HG03520 (cell line): ENCODE results near the gene RAD51B.

ENCODE experiments used
- ATAC-seq: cut with Tn5 transposase; IDR thresholded peaks from one replicate; pipeline ENCODE4 v1.9.1; 2021; ENCODE audit warnings: mild to moderate bottlenecking, moderate library complexity; ENCODE audit not compliant: unreplicated experiment

RAD51B gene

DNA sequence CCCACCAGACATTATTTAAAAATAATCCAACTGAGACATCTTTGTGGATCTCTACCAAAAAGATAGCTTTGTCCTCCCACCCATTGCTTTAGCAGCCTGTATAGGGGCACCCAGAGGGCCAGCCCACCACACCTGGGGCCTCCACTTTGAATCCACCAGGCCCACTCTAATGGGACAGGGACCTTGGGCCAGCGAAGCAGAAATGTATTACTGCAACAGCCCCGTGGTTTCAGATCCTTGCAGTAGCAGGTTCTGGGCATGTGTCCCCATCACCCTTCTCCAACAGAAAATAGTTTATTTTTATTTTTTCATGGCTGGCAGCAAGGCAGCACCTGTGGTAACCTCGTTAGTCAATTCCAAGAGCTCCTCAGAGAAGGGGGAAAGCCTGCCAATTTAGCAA, 754.9 kb downstream of the RAD51B start:
- ATAC-seq, result no peak

GRCh38 chr14:68574906-68575305, 755.3 kb downstream of the RAD51B start:
- no peak for ATAC-seq

DNA sequence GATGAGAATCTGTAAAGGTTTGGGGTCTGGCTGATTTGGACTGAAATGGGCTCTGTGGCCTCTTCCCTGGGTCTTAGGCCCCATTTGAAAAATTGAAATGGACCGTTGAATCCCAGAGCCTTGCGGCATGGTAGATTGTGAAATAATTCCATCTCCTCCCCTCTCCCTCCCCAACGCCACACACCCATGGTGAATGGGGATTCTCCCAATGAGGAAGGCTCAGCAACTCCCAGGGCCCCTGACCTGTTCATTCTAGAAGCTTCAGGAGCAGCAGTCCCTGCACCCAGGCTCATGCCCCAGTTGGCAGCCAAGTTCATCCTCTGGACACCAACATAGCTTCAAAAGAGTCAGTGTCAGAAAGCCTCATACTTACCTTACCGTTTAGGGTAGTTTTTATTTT, 755.8 kb downstream of the RAD51B start:
- no peak for ATAC-seq

DNA sequence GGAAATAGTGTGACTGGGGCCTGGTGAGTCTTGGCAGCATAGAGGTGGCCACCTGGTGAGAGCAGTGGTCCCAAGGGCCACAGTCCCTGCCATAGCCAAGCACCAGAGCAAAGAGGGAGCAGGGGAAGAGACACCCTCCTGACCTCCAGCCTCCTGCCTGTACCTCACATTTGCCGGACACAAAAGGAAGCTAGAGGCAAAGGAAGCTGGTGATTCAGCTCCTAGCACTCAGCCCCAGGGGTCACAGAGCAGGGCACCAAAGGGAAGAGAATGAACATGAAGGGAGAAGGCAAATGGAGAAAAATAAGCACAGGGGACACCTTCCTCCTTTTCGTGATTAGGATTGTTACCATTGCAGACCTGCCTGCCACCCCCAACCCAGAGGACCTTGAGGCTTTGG, 756.5 kb downstream of the RAD51B start:
- no peak for ATAC-seq

GRCh38 chr14:68576496-68577244, 757.1 kb downstream of the RAD51B start:
- ATAC-seq, result no peak

DNA sequence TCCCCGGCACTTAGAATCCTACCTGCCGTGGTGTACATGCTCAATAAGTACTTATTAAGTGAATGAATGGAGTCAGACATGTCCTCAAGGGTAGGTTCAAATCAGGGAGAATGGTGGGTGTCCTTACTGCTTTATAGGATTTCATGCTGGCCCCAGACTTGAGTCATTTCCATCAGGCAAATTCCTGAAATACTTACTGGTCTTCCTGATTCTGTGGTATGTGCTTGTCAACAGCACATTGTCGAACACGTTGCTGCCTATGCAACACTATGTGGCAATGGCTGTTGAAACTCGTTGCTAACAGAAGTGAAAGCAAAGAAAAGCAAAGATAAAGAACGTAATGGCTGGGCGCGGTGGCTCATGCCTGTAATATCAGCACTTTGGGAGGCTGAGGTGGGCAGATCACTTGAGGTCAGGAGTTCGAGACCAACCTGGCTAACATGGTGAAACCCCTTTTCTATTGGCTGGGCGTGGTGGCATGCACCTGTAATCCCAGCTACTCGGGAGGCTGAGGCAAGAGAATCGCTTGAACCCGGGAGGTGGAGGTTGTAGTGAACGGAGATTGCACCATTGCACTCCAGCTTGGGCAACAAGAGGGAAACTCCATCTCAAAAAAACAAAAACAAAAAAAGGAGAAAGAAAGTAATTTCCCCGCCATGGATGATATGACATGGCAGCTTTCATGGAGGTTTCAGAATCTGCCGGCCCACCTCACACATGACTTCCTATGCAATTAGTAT, 758.4 kb downstream of the RAD51B start:
- ATAC-seq, result no peak

DNA sequence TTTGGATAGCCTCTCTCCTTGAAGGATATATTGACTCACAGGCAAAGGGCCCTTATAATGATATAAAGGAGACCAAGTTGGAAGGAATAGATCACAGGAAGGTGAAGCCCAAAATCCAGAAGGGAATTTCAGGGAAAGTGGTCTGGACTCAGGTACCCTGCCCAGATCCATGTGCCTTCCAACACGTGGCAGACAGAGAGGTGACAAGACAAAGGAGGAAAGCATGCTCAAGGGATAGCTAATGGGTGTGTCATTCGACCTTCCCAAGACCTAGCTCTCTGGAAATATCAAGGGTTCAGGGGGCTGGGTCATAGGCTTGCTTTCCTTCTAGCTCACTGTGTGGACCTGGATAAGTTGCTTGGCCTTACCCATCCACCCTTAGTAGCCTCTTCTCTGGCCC, 759.0 kb downstream of the RAD51B start:
- no peak for ATAC-seq

- ATAC-seq, result no peak
Observed at GRCh38 chr14:68580096-68580645, 760.6 kb downstream of the RAD51B start.

DNA sequence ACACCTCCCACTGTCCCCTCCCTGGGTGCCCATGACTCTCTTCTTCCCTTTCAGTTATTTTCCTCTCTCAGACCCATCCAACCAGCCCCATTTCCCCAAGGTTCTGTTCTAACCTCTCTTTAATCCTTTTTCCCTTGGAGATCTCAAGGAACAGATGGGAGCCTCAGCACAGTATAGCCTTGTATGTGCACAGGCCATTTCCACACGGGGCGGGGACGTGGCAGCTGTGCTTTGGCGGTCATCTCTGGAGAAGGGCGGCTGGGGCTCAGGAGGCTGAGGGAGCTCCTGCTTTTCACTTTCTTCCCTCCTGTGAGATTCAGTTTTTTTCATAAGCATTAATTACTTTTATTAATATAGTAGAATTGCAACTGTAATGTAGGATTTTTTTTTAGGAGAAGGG, 761.1 kb downstream of the RAD51B start:
- ATAC-seq, result no peak

- ATAC-seq, result no peak
Observed at GRCh38 chr14:68583548-68584280, 764.1 kb downstream of the RAD51B start.

DNA sequence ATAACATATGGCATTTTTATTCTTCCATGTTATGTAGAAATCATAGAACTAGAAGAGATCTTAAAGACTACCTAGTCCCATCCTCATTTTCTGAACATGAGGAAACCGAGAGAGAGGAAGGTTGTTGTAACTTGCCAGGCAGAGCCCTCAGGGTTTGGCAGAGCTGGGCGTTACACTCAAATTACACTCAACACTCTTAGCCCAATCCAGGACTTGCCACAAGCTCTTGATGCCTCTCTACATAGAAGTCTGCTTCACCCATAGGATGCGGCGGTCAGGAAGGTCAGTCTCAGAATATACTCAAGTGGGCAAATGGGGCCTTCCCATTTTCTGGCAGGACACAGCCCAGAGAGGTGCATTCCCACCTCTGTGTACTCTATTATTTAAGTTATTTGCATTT, 765.2 kb downstream of the RAD51B start:
- ATAC-seq, result no peak

DNA sequence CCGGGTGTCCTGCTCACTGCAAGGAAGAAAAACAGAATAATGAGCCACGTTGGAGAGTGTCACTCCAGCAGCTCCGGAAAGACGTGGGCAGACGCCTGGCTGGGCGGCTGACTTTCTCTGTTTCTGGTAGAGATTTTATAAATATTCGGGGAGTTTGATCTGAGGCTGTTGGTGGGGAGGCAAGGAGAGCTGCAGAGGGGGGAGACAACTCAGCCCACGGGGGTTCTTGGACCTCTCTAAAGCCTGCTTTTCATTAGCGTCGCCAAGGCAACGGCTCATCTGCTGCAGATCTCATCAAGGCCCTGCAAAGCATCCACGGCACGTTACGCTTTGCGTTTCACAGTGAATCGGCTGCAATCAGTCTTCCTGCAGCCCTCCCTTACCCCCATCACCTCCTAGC, 766.1 kb downstream of the RAD51B start:
- ATAC-seq, result no peak

DNA sequence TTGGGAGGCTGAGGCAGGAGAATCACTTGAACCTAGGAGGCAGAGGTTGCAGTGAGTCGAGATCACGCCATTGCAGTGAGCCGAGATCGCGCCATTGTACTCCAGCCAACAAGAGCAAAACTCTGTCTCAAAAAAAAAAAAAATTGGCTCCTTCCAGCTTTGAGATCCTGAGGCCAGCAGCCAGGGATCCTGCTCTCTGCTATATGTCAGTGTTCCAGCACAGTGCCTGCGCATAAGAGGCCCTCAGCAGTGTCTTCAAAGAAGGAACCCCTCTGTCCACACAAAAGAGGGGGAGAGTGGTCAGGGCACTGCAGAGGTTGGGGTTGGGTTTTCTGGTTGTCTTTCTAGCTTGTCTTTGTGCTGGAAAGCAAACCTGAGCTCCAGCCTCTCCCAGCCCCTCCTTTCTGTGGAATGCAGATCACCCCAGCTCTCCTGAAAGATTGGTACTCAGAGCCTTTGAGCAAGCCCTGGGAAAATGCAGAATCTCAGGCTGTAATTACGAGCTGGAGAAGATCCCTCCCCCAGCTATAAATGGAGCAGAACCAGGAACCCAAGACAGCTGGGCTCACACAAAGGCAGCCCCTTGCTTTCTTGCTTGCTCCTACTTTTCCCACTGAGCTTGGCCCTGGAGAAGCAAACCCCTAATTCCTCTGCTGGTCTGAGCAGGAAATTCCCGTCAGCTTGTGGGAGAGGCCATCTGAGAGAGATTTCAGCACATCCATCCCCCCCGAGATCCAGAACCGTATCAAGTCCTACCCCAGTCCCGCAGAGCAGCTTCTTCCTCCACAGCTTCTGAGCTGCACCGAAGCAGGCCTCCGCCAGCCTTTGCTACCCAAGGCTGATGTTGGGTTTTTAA, 767.5 kb downstream of the RAD51B start:
- ATAC-seq, result no peak

DNA sequence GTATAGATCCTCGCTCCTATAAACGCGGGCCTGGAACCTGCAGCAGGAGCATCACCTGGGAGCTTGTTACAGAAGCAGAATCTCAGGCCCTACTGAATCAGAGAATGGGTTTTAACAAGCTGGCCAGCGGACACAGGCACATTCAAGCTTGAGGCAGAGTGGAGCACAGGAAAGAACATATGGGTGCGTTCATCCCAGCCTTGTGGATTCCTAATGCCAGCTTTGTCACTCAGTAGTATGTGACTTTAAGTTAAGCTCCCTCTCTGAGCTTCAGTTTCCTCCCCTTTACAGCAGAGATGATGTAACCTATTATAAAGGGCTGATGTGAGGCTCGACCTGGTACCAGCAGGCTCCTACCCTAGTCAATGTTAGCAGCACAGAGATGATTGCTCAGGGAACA, 768.4 kb downstream of the RAD51B start:
- no peak for ATAC-seq

DNA sequence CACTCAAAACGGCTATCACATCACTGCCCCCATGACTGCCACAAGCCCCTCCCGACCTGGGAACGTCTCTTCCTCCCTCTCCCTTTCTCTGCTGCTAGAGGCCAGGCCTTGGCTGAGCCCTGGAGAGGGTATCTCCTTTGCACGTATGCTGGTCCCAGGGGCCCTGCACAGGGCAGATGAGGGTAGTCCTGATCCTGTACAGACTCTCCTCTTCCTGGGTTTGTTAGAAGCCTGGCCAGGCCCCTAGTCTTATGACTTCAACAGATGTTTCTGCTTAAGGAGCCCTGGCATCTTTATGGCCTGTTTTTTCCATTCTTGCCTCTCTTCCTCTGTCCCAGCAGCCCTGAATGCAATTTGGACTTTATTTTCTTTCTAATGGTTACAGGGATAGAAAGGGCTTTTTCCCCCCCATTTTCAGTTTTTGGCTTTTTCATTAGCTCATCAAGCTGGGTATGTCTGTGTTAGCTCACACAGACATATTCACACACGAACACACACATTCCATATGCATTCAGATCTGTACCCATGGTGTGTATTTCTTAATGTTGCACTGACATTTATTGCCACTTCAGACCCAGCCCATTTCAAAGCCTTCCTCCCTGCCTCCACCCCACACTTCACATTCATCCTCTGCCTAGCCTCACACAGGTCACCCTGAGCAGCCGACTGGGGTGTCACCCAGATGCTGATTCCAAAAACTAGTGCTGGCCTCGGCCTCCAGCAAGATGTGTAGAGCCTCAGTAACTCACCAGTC, 770.0 kb downstream of the RAD51B start:
- ATAC-seq, result no peak

GRCh38 chr14:68590201-68590522, 770.6 kb downstream of the RAD51B start:
- ATAC-seq, result no peak

- no peak for ATAC-seq
Observed at GRCh38 chr14:68591786-68592185, 772.2 kb downstream of the RAD51B start.

DNA sequence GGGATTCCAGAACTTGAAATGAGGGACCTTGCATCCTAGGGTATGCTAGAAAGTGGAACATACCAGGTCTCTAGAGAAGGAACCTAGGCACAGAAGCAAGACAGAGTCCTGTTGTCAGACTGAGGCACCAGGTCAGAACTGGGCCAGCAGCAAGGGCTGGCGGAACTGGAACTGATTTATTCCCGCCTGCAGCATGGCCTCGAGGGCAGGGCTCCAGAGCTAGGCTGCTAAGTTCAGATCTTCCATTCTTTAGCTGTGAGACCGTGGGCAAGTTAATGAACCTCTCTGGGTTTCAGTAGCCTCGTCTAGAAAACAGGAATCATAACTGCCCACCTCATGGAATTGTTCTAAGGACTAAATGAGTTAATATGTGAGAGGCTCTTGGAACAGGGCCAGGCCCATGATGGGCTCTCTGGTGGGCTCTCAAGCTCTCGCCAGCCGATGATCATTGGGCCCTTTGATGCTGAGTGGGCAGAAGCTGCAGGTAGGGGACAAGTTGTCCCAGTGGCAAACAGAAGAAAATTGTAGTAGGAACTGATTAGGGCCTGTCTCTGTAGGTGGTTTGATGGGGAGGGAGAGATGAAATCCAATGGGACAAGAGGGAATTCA, 773.5 kb downstream of the RAD51B start:
- ATAC-seq, result no peak

DNA sequence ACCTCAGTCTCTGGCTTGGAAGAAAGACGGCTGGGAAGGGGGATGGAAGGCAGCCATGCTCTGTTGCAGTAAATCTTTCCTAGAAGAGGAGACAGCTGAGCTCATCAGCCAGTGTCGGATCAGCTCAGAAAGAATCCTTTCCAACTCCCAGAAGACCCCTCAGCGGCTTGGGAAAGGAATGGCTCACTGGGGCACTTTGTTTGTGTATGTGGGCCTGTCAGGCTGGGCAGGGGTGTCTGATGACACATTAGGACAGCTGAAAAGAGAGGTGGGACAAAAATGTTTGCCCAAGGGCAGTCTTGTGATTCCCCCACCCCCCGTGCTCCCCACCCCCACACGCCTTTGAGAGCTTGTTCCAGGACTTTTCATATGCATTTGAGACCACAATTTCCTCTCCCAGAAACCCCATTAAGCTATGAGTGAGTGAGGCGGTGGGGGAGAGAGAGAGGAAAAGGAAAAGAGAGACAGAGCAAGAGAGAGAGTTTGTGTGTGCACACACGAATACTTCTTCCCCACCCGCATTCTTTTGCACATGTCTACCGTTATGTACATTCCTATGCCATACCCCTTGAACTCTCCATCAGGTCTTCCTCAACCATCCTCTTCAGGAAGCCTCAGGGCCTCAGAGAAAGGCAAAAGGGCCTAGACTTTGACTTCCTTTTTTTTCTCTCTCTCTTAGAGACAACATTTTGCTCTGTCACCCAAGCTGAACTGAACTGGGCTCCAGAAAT, 774.4 kb downstream of the RAD51B start:
- no peak for ATAC-seq
